ENCODE data around the gene CCL27.

The CCL27 gene, protein sequence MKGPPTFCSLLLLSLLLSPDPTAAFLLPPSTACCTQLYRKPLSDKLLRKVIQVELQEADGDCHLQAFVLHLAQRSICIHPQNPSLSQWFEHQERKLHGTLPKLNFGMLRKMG

DNA sequence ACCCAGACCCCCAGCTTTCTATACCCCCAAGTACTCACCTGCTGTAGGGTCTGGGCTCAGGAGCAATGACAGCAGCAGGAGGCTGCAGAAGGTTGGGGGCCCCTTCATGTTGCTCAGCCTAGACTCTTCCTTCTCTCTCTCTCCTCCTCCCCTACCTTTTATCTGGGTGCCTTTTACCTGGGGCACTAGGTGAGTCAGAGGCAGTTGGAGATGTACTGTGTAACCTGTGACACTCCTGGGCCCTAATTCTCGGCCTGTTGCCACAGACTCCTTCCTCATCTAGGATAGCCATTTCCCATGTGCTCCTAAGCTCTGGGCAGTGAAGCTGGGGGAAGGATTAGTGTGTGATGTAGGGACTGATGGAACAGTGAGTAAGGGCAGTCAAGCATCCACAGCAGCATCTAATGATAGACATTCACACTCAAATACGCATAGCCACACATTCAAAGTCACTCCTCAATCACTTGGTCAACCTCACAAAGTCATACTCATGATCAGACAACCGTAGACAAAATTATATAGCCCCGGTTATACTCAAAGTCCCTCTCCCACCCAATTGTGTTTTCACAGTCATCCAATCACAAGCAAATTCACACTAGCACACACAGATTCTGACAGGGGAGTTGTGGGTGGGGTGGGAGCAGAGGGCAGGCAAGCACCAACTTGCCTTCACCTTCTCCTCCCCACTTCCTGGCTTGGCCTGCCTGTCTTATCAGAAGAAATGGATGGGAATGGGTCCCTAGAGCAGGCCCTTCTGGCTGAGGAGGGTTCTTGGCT is at the start of gene CCL27:
Gene CCL27, minus strand, starts transcription at position 132 of the 777 bp plus-strand sequence. Its CDS starts 24 bp downstream, at position 108.
- Mint-ChIP-seq H3K27me3 (no peaks in the 10 kb centered on the region), H3K4me1 (ENCODE audit: low read depth) (peaks cover 37% of the 10 kb centered on the region), H3K9me3 (no peaks in the 10 kb centered on the region), H3K4me3 (no peak within 1 kb of the TSS), H3K36me3 (ENCODE audit: low read depth) (peaks cover 20% of the 10 kb centered on the region), H3K27ac (peak within 1 kb of the TSS; percentile 76)
- DNase-seq, result no peak

DNA sequence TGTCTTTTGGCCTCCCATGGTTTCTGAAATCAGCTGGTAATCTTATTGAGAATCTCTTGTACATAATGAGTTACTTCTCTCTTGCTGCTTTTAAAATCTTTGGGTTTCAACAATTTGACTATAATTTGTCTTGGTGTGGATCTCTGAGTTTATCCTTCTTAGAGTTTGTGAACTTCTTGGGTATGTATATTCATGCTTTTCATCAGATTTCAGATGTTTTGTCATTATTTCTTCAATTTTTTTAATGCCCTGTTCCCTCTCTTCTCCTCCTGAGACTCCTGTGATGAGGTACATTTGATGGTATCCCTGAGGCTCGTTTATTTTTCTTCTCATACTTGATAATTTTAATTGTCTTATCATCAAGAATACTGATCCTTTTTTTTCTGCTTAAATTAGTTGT is 49.7 kb upstream of the CCL27 start:
- H3K4me1 Mint-ChIP-seq (ENCODE audit: low read depth), result no peaks in the 10 kb centered on the region
- no peaks in the 10 kb centered on the region for H3K9me3 Mint-ChIP-seq
- H3K4me3 Mint-ChIP-seq, result no peak overlapping the region

DNA sequence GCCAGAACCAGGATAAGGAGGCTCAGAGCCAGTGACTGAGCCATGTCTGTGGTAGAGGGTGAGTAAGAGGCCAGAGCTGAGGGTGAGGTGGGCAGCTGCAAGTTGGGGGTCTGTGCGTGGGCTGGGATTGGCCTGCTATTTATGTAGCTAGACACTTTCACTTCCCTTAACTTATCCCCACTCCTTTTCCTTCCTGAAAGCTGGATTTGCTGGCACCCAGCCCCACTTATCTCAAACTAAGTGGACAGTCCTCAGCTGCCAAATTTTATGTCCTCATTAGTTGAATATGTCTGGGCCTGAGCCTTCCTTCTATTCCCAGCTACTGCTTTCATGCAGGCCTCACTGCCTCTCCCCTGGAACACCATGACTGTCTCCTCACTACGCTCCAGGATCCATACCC is 47.6 kb upstream of the CCL27 start, which contains the start of gene CCL21:
Gene CCL21, minus strand, starts transcription at position 114 of the 400 bp plus-strand sequence. Its CDS starts 70 bp downstream, at position 44.
- Mint-ChIP-seq H3K9me3 (no peaks in the 10 kb centered on the region), H3K4me3 (no peak within 1 kb of the TSS), H3K27ac (no peak within 1 kb of the TSS), H3K27me3 (peaks cover 12% of the 10 kb centered on the region), H3K36me3 (ENCODE audit: low read depth) (no peaks in the 10 kb centered on the region), H3K4me1 (ENCODE audit: low read depth) (no peaks in the 10 kb centered on the region)
- DNase-seq, result no peak

More for the DNA sequence above, 49.7 kb upstream of the CCL27 start:
- Mint-ChIP-seq H3K27ac (no peak overlapping the region), H3K27me3 (peaks cover 13% of the 10 kb centered on the region), H3K36me3 (ENCODE audit: low read depth) (no peaks in the 10 kb centered on the region)
- no peak for DNase-seq

DNA sequence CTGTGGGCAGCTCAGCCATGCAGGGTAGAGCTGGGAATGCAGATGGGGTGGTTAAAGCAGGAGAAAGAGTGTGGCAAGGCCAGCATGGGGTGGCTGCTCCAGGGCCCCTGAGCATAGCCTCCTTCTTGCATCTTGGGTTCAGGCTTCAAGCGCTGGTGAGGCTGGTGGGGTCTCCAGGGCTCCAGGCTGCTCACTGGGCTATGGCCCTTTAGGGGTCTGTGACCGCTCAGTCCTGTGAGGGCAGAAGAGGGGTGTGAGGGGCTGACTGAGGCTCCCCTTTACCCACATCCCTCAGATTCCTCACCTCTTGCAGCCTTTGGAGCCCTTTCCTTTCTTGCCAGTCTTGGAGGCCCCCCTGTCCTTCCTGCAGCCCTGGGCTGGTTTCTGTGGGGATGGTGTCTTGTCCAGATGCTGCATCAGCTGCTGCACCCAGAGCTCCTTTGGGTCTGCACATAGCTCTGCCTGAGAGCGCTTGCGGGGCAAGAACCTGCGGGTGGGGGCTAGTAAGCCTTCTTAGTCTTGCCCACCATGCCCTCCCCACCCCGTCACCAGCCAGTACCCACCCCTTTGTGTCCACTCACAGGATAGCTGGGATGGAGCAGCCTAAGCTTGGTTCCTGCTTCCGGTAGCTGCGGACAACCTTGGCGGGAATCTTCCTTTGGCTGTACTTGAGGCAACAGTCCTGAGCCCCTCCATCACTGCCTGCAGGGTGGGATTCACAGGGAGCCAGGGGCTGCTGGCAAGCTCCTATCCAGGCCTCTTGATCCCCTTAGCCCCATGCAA is 46.9 kb upstream of the CCL27 start:
- Mint-ChIP-seq H3K27ac (no peak overlapping the region), H3K27me3 (peaks cover 6% of the 10 kb centered on the region), H3K9me3 (no peaks in the 10 kb centered on the region), H3K4me1 (ENCODE audit: low read depth) (no peaks in the 10 kb centered on the region), H3K36me3 (ENCODE audit: low read depth) (no peaks in the 10 kb centered on the region), H3K4me3 (no peak overlapping the region)
- no peak for DNase-seq

DNA sequence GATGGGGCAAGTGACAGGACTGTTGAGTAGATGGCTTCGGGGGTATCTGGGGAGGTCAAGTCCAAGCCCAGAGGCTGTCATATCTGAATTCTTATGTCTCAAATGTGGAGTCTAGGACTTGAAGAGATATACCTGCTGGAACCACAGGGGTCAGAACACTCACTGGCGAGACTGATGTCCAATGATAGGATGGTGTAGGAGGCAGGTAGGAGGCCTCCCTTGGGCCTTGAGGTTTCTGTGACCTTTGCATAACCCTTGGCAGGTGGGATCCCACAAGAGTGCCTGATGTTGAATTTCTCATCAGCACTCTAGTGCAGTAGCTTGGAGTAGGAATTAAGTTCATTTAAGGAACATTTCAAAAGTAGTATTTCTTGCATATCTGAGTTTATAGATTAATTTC is 44.7 kb upstream of the CCL27 start:
- H3K9me3 Mint-ChIP-seq, result no peaks in the 10 kb centered on the region
- no peak overlapping the region for H3K4me3 Mint-ChIP-seq
- H3K4me1 Mint-ChIP-seq (ENCODE audit: low read depth), result peaks cover under 1% of the 10 kb centered on the region
- no peaks in the 10 kb centered on the region for H3K27me3 Mint-ChIP-seq
- no peak overlapping the region for H3K27ac Mint-ChIP-seq
- H3K36me3 Mint-ChIP-seq (ENCODE audit: low read depth), result no peaks in the 10 kb centered on the region
- no peak for DNase-seq

DNA sequence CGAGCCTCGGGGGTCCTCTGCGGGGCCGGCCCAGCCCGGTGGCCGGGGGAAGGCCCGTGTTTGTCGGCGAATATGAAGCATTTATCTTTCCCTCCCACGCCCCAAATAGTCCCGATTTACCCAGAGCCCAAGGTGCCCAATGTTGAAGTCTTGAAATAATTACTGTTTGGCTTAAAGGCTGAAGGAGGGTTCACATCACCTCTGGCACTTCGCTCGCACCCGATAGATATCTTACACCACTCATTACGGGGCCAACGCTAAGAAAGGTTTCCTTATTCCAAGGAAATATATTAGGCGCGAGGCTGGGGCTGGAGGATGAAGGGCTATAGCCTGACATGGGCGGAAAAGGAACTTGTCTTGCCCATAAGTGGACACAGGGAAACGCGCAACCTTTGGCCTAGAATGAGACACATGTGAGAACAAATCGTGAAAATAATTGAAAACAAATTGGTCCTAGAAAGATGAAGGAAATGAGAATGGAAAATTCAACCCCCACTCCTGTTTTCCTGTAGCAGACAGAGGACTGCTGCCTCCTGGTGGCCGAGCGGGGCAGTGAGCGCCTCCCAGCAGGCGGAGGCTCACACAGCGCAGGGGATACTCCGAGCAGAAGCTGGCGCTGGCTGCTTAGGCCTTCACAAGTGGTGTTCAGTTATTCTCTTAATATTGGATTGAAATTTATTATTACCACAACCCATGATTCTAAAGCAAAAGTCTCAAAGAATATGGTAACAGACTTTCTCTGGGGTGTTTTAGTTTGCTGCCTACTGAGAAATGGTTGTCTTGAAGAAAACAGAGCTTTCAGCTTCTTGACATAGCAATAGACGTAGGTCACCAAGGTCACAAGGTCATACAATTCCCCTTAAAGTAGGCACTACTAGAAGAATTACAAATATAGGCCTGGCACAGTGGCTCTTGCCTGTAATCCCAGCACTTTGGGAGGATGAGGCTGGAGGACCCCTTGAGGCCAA is 39.6 kb upstream of the CCL27 start:
- H3K9me3 Mint-ChIP-seq, result no peaks in the 10 kb centered on the region
- peak overlapping the region; percentile 76 for H3K4me3 Mint-ChIP-seq
- peaks cover 5% of the 10 kb centered on the region for H3K27me3 Mint-ChIP-seq
- H3K4me1 Mint-ChIP-seq (ENCODE audit: low read depth), result peaks cover 8% of the 10 kb centered on the region
- peak; percentile 88 for DNase-seq
- H3K36me3 Mint-ChIP-seq (ENCODE audit: low read depth), result no peaks in the 10 kb centered on the region
- peak overlapping the region; percentile 26 for H3K27ac Mint-ChIP-seq

DNA sequence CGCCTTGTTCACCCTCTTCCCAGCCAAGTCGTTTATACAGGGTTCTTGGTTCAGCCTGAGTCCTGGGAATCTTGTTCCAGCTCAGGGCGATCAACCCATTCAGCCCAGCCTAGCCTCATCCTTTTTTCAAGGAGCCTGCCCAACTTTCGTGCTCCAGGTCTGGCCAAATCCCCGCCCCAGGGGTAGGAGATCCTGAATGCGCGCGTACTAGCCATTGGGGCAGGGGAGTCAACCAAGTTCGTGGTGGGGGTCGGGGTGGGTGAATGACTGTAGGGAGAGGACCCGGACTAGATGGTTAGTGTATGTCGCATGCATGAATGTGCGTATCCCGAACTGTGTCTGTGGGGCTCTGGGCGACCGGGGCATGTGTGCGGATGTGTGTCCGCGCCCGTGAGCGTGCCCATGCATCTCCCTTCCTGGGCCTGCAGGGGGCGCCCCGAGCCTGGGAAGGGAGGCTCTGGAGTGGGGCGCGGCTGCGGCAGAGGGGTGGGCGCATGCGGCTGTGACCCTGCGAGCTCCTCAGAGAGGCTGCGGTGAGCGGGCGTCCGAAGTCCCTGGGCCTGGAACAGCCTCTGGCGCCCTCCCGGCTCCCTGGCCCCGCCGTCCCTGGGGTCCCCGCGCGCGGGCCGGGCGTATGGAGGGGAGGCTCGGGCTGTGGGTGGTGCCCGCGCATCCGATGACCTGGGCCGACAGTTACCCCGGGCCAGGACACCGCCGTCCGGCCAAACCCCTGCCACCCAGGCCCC is 38.7 kb upstream of the CCL27 start:
- H3K4me1 Mint-ChIP-seq (ENCODE audit: low read depth), result peaks cover 8% of the 10 kb centered on the region
- H3K27me3 Mint-ChIP-seq, result peaks cover 5% of the 10 kb centered on the region
- H3K9me3 Mint-ChIP-seq, result no peaks in the 10 kb centered on the region
- peak overlapping the region; percentile 76 for H3K4me3 Mint-ChIP-seq
- peak; percentile 89 for DNase-seq
- no peak overlapping the region for H3K27ac Mint-ChIP-seq
- no peaks in the 10 kb centered on the region for H3K36me3 Mint-ChIP-seq (ENCODE audit: low read depth)

DNA sequence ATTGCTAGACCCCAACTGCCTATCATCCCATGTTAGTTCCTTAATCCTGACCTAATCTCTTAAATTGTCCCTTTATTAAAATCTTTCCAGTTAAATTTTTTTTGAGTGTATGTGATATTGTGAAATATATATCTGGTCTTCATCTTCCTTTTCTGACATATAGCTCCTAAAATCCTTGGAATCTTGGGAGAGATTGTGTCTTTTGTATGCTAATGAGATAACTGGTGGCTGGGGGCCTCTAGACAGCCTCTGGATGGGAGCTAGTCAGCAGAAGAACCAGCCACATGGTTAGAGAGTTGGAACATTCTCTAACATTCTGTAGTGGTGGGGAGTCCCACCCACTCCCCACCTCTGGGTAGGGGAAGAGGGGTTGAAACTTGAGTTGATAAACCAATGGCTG is 32.4 kb upstream of the CCL27 start:
- Mint-ChIP-seq H3K4me3 (no peak overlapping the region), H3K9me3 (no peaks in the 10 kb centered on the region), H3K27ac (no peak overlapping the region), H3K4me1 (ENCODE audit: low read depth) (no peaks in the 10 kb centered on the region), H3K36me3 (ENCODE audit: low read depth) (no peaks in the 10 kb centered on the region), H3K27me3 (no peaks in the 10 kb centered on the region)
- no peak for DNase-seq

DNA sequence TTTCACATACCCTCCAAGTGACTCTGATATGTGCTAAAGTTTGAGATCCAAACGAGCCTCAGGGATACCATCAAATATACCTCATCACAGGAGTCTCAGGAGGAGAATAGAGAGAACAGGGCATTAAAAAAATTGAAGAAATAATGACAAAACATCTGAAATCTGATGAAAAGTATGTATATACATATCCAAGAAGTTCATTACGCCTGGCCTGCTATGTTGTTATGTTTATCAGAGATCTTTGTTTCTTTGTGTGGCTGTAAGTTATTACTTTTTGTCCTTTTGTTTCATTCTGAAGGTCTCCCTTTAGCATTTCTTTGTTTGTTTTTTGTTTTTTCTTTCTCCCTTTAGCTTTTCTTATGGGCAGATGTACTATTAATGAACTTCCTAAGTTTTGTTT is 31.1 kb upstream of the CCL27 start:
- Mint-ChIP-seq H3K9me3 (no peaks in the 10 kb centered on the region), H3K4me1 (ENCODE audit: low read depth) (no peaks in the 10 kb centered on the region), H3K36me3 (ENCODE audit: low read depth) (no peaks in the 10 kb centered on the region), H3K27ac (no peak overlapping the region), H3K4me3 (no peak overlapping the region), H3K27me3 (no peaks in the 10 kb centered on the region)
- no peak for DNase-seq

DNA sequence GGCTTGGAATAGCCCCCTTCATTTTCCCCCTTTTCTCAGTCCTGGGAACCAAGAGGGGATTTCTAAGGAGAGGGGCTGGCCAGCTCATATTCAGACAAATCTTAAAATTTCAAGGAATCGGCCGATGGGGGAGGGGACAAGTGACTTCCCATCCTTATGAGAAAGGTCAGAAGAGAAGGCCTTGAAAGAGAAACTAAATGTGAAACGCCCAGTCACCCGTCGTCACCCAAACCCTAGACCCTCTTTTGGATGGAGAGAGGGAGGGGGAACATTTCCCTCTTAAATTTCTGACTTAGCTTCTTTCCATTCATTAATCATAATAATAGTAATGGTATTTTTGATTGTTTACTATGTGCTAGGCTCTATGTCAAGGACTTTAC is 29.5 kb upstream of the CCL27 start:
- no peaks in the 10 kb centered on the region for H3K4me1 Mint-ChIP-seq (ENCODE audit: low read depth)

DNA sequence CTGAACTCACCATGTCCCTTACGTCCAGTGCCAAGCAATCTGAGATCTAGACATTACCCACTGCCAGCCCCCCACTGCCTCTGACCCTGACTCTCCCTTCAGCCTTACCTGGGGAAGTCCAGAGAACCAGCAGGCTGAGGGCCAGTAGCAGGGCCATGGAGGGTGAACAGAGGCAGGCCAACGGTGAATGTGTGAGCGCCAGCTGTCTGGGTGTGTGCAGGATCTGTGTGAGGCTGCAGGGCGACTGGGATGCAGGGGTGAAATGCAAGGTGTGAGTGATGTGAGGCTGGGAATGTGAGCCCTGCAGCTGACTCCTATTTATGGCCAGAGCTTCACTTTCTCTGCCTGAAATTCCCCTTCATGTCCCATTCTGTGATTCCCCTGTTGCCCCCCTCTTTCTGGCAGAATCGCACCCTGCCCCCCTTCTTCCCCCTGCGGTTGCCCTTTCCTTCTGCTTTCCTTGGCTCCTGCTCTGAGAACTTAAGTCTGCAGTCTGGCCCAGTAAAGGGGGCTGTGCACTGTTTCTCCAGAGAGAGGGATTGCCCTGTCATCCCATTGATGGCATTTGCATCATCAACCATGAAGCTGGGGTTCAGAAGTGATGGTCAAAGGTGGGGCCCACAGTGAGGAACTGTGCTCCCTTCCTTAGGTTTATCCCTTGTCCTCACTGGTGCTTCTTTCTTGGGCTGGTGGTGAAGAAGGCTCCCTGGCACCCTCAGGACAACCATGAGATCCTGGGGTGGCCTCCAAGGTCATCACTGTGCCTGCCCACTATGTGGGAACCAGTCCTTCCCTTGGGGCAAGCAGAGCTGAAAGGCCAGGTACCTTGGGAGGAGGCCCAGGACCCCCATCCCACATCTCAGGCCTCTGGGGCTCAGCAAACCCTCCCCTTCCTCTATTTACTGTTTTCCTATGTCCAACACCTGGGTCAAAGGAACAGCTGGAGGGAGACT is 28.8 kb upstream of the CCL27 start, which contains the start of gene CCL19:
Gene CCL19, minus strand, starts transcription at position 294 of the 953 bp plus-strand sequence. Its CDS starts 137 bp downstream, at position 157.
- no peaks in the 10 kb centered on the region for H3K9me3 Mint-ChIP-seq
- no peak within 1 kb of the TSS for H3K27ac Mint-ChIP-seq
- H3K27me3 Mint-ChIP-seq, result no peaks in the 10 kb centered on the region
- H3K4me3 Mint-ChIP-seq, result no peak within 1 kb of the TSS
- DNase-seq, result no peak
- no peaks in the 10 kb centered on the region for H3K4me1 Mint-ChIP-seq (ENCODE audit: low read depth)
- no peaks in the 10 kb centered on the region for H3K36me3 Mint-ChIP-seq (ENCODE audit: low read depth)

More for the DNA sequence above, 29.5 kb upstream of the CCL27 start:
- Mint-ChIP-seq H3K27ac (no peak overlapping the region), H3K36me3 (ENCODE audit: low read depth) (no peaks in the 10 kb centered on the region), H3K9me3 (no peaks in the 10 kb centered on the region), H3K27me3 (no peaks in the 10 kb centered on the region), H3K4me3 (no peak overlapping the region)
- no peak for DNase-seq

DNA sequence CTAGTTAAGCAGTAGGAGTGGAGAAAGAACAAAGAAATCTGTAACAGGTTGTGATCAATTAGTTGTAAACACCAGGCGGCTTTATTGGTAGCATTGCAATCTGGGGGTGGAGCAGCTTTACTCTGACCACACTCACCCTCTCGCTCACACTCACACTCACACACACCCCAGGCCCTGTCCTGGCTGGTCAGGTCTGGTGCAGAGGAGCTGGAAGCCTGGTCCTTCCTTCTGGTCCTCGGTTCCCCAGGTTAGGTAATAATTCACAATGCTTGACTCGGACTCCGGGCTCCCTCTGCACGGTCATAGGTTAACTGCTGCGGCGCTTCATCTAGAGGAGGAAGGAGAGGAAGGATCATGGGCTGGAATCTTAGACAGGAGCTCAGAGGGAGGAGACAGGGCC is 27.1 kb upstream of the CCL27 start:
- DNase-seq, result no peak
- peaks cover 2% of the 10 kb centered on the region for H3K4me1 Mint-ChIP-seq (ENCODE audit: low read depth)
- no peak overlapping the region for H3K4me3 Mint-ChIP-seq
- H3K36me3 Mint-ChIP-seq (ENCODE audit: low read depth), result no peaks in the 10 kb centered on the region
- no peaks in the 10 kb centered on the region for H3K9me3 Mint-ChIP-seq
- H3K27ac Mint-ChIP-seq, result no peak overlapping the region
- H3K27me3 Mint-ChIP-seq, result no peaks in the 10 kb centered on the region

DNA sequence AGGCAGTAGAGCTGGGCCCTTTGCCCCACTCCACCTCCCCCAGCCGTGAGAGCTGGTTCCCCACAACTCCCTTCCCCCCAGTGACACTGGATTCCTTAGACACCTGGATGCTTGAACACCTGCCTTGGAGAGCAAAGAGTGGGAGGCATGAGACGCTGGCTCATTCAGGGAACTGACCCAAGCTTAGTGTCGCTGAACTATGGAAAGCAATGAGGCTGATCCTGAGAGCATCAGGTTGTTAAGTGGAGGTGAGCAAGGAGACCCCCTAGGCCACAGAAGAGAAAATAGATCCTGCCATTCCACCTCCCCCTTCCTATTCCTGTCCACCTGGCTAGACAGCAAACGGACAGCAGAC is 26.6 kb upstream of the CCL27 start:
- H3K27ac Mint-ChIP-seq, result no peak overlapping the region
- no peak overlapping the region for H3K4me3 Mint-ChIP-seq
- no peaks in the 10 kb centered on the region for H3K9me3 Mint-ChIP-seq
- DNase-seq, result no peak
- no peaks in the 10 kb centered on the region for H3K27me3 Mint-ChIP-seq
- H3K36me3 Mint-ChIP-seq (ENCODE audit: low read depth), result no peaks in the 10 kb centered on the region
- H3K4me1 Mint-ChIP-seq (ENCODE audit: low read depth), result peaks cover 6% of the 10 kb centered on the region
